ENCODE results near the gene UBE3C. TPM values are rescaled to one million over a fixed set of nuclear protein-coding genes. Genes with fewer than 3 reads are reported as not detected.
"Not testable (repeated sequence)": the region's sequence is repeated elsewhere in the genome, so short reads cannot be mapped to it uniquely, and the experiment has no call there.

The UBE3C gene
- total RNA-seq, 4 donors from 2014 or later, result 47.9 to 91.8 (median 66.2) TPM

GRCh38 chr7:157152391-157152937 is 13.7 kb downstream of the UBE3C start:
- H3K9me3 ChIP-seq, result no peaks in the 10 kb centered on the region
- WGBS, 2 donors (ENCODE audit: low coverage in 1 of 2), result 80 to 86% methylated on average over 1 to 9 of the region's 9 CpGs
- intact Hi-C loops (cut with DNase I; ENCODE audit: low total_unique reads) (no loop called here), in situ Hi-C loops (cut with MboI; ENCODE audit: low pct_ligation_motif_present in 1 of 4, low pct_unique_long_range_greater_than_20kb in 1 of 4, low sequenced_read_pairs in 3 of 4) (no loop called here)
- no peak overlapping the region for H3K27ac ChIP-seq
- no peak overlapping the region for H3K4me3 ChIP-seq
- peaks cover 0 to 18% (median 3%) of the 10 kb centered on the region in 4 donors for H3K4me1 ChIP-seq
- H3K36me3 ChIP-seq, result no peaks in the 10 kb centered on the region
- TF ChIP-seq POLR2AphosphoS5 (IDR thresholded peaks at IDR 0.05), result no peak
- TF ChIP-seq POLR2A (IDR thresholded peaks at IDR 0.05), result no peak
- TF ChIP-seq EP300 (IDR thresholded peaks at IDR 0.05; ENCODE audit: low read depth), result no peak
- TF ChIP-seq CTCF (IDR thresholded peaks at IDR 0.05), result no peak
- no peaks in the 10 kb centered on the region for H3K27me3 ChIP-seq
- no peak for DNase-seq

DNA sequence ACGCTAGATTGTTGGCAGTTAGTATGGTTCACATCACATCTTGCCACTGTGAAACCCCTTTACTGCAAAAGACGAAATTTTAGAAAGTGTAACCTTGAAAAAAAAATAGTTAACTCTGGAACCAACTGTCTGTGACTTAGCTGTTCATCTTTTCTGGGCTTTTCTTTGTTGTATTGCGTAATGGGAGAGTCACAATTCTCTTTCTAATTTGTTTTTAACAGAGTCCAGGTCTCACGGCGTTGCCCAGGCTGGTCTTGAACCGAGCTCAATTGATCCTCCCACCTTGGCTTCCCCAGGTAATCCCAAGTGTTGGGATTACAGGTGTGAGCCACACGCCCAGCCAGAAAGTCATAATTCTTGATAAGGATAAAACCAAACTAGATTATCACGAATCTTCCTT is 14.5 kb downstream of the UBE3C start:
- Histone ChIP-seq H3K27me3 (no peaks in the 10 kb centered on the region), H3K27ac (no peak overlapping the region), H3K4me1 (peaks cover 0 to 18% (median 3%) of the 10 kb centered on the region in 4 donors), H3K4me3 (no peak overlapping the region), H3K36me3 (no peaks in the 10 kb centered on the region), H3K9me3 (no peaks in the 10 kb centered on the region)
- intact Hi-C loops (cut with DNase I; ENCODE audit: low total_unique reads), result no loop called here
- WGBS, 2 donors (ENCODE audit: low coverage in 1 of 2), result 80 to 87% methylated on average over 5 to 8 of the region's 8 CpGs
- in situ Hi-C loops (cut with MboI; ENCODE audit: low pct_ligation_motif_present in 1 of 4, low pct_unique_long_range_greater_than_20kb in 1 of 4, low sequenced_read_pairs in 3 of 4), result no loop called here
- DNase-seq, result no peak
- TF ChIP-seq CTCF (IDR thresholded peaks at IDR 0.05), result no peak
- TF ChIP-seq POLR2A (IDR thresholded peaks at IDR 0.05), result no peak
- TF ChIP-seq EP300 (IDR thresholded peaks at IDR 0.05; ENCODE audit: low read depth), result no peak
- TF ChIP-seq POLR2AphosphoS5 (IDR thresholded peaks at IDR 0.05), result no peak

DNA sequence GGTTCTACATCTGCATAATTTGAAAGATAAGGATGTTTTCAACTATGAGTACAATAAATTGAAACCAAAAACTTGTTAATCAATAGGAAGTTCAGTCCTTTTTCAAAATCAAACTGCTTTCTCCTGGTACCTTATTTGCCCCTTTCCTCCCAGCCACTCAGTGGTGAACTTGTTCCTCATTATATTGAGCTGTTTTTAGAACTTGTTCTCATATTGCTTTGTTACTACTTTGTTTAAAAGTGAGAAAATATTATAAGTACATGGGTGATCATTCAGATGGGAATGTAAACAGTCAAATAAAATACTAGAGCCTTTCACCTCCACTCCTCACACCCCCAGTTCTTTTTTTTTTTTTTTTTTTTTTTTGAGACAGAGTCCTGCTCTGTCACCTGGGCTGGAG is 17.2 kb downstream of the UBE3C start:
- H3K4me1 ChIP-seq, result peaks cover 0 to 4% (median 0%) of the 10 kb centered on the region in 4 donors
- no peak for TF ChIP-seq CTCF (IDR thresholded peaks at IDR 0.05)
- TF ChIP-seq POLR2AphosphoS5 (IDR thresholded peaks at IDR 0.05), result no peak
- intact Hi-C loops (cut with DNase I; ENCODE audit: low total_unique reads), result no loop called here
- no peaks in the 10 kb centered on the region for H3K9me3 ChIP-seq
- no peaks in the 10 kb centered on the region for H3K36me3 ChIP-seq
- H3K27ac ChIP-seq, result no peak overlapping the region
- no peak overlapping the region for H3K4me3 ChIP-seq
- no peak for DNase-seq
- no peaks in the 10 kb centered on the region for H3K27me3 ChIP-seq
- in situ Hi-C loops (cut with MboI; ENCODE audit: low pct_ligation_motif_present in 1 of 4, low pct_unique_long_range_greater_than_20kb in 1 of 4, low sequenced_read_pairs in 3 of 4), result no loop called here

GRCh38 chr7:157158400-157158799 is 19.7 kb downstream of the UBE3C start:
- no peak for DNase-seq
- Histone ChIP-seq H3K4me3 (no peak overlapping the region), H3K27me3 (no peaks in the 10 kb centered on the region), H3K4me1 (no peaks in the 10 kb centered on the region), H3K9me3 (no peaks in the 10 kb centered on the region), H3K27ac (no peak overlapping the region), H3K36me3 (no peaks in the 10 kb centered on the region)
- intact Hi-C loops (cut with DNase I; ENCODE audit: low total_unique reads) (no loop called here), in situ Hi-C loops (cut with MboI; ENCODE audit: low pct_ligation_motif_present in 1 of 4, low pct_unique_long_range_greater_than_20kb in 1 of 4, low sequenced_read_pairs in 3 of 4) (no loop called here)
- TF ChIP-seq CTCF (IDR thresholded peaks at IDR 0.05) (no peak), POLR2A (IDR thresholded peaks at IDR 0.05) (no peak), EP300 (IDR thresholded peaks at IDR 0.05; ENCODE audit: low read depth) (no peak), POLR2AphosphoS5 (IDR thresholded peaks at IDR 0.05) (no peak)
- WGBS, 2 donors (ENCODE audit: low coverage in 1 of 2), result 70 to 74% methylated on average over 4 of the region's 4 CpGs

DNA sequence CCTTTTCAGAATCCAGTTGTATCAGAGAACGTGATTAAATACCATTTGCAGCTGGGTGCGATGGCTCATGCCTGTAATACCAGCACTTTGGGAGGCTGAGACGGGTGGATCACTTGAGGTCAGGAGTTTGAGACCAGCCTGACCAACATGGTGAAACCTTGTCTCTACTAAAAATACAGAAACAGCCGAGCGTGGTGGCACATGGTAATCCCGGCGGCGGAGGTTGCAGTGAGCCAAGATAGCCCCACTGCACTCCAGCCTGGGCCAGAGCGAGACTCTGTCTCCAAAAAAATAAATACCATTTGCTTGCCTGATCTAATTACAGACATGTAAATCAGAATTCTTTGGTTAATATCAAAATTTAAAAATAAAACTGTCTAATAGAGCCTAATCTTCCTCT is 20.8 kb downstream of the UBE3C start:
- in situ Hi-C loops (cut with MboI; ENCODE audit: low pct_ligation_motif_present in 1 of 4, low pct_unique_long_range_greater_than_20kb in 1 of 4, low sequenced_read_pairs in 3 of 4); intact Hi-C loops (cut with DNase I; ENCODE audit: low total_unique reads); H3K36me3 ChIP-seq; H3K9me3 ChIP-seq; H3K27ac ChIP-seq; H3K27me3 ChIP-seq; DNase-seq; H3K4me1 ChIP-seq; H3K4me3 ChIP-seq: not testable (repeated sequence)
- 87 to 94% methylated on average over 8 to 9 of the region's 9 CpGs for WGBS, 2 donors (ENCODE audit: low coverage in 1 of 2)
